M059J (cell line): ENCODE results near the gene MISP. TPM values are rescaled to one million over a fixed set of nuclear protein-coding genes. Genes with fewer than 3 reads are reported as not detected.
"Not testable (repeated sequence)": the region's sequence is repeated elsewhere in the genome, so short reads cannot be mapped to it uniquely, and the experiment has no call there.

Experiments
- DNase-seq: peaks from one replicate; pipeline ENCODE4 v3.0.0-alpha.2; 2012; ENCODE audit warnings: low read depth
- total RNA-seq: library from RNA; depleted of rRNA; stranded (reverse); fragments of >200 nt; shearing (Covaris generic); gene quantifications from 2 replicates; pipeline ENCODE4 v1.2.3, GENCODE V29; 2014; rRNA removed

The MISP gene
- total RNA-seq, result 0.37 and 0.79 TPM in 2 replicates

- no peak for DNase-seq
Measured at GRCh38 chr19:750640-751423, at the start of gene MISP. Gene MISP, plus strand, starts transcription at chr19:751112. Its CDS starts 5,835 bp downstream, at chr19:756947.

GRCh38 chr19:702847-703246 lies 48.1 kb upstream of the MISP start:
- not testable (repeated sequence) for DNase-seq

- no peak for DNase-seq
Measured at GRCh38 chr19:703329-703650, 47.6 kb upstream of the MISP start.

- no peak for DNase-seq
Measured at GRCh38 chr19:703651-704446, 47.1 kb upstream of the MISP start.

GRCh38 chr19:704447-704741 lies 46.5 kb upstream of the MISP start:
- DNase-seq, result no peak

GRCh38 chr19:708154-709143 lies 42.5 kb upstream of the MISP start, which contains the start of gene PALM:
Gene PALM, plus strand, starts transcription at chr19:708935. Its CDS starts 212 bp downstream, at chr19:709147.
- no peak for DNase-seq

- DNase-seq, result no peak
Measured at GRCh38 chr19:709196-709964, 41.5 kb upstream of the MISP start.

- DNase-seq, result no peak
Measured at GRCh38 chr19:709965-710571, 40.8 kb upstream of the MISP start.

- DNase-seq, result peak; percentile 28
Measured at GRCh38 chr19:710767-711166, 40.1 kb upstream of the MISP start.

- no peak for DNase-seq
Measured at GRCh38 chr19:711254-711653, 39.7 kb upstream of the MISP start.

GRCh38 chr19:715347-715746 lies 35.6 kb upstream of the MISP start:
- no peak for DNase-seq

- no peak for DNase-seq
Measured at GRCh38 chr19:718251-718951, 32.5 kb upstream of the MISP start.

GRCh38 chr19:718991-719512 lies 31.9 kb upstream of the MISP start:
- DNase-seq, result no peak

GRCh38 chr19:719636-720344 lies 31.1 kb upstream of the MISP start:
- no peak for DNase-seq

GRCh38 chr19:720345-721160 lies 30.4 kb upstream of the MISP start:
- DNase-seq, result no peak

GRCh38 chr19:722553-723101 lies 28.3 kb upstream of the MISP start:
- DNase-seq, result no peak

- DNase-seq, result no peak
Measured at GRCh38 chr19:723247-723646, 27.7 kb upstream of the MISP start.

GRCh38 chr19:723714-724113 lies 27.2 kb upstream of the MISP start:
- DNase-seq, result no peak
